ENCODE results near the gene CCDC27. TPM values are rescaled to one million over a fixed set of nuclear protein-coding genes. Genes with fewer than 3 reads are reported as not detected.

CCDC27 gene
- total RNA-seq, 1 donor from 2014 or later: not detected

- no peaks in the 10 kb centered on the region for H3K4me1 ChIP-seq
- H3K27ac ChIP-seq: no peak overlapping the region
- no peaks in the 10 kb centered on the region for H3K27me3 ChIP-seq
- DNase-seq (ENCODE audit: low spot score in 2 of 2): no peak
- intact Hi-C loops (cut with DNase I): no loop called here
- H3K36me3 ChIP-seq: no peaks in the 10 kb centered on the region
- no peak overlapping the region for H3K4me3 ChIP-seq
- no peaks in the 10 kb centered on the region for H3K9me3 ChIP-seq
- TF ChIP-seq CTCF (IDR thresholded peaks at IDR 0.05): no peak
Observed at GRCh38 chr1:3711381-3711779, 40.9 kb upstream of the CCDC27 start.

- Histone ChIP-seq H3K4me1 (no peaks in the 10 kb centered on the region), H3K27me3 (no peaks in the 10 kb centered on the region), H3K4me3 (no peak overlapping the region), H3K36me3 (no peaks in the 10 kb centered on the region), H3K9me3 (no peaks in the 10 kb centered on the region), H3K27ac (no peak overlapping the region)
- intact Hi-C loops (cut with DNase I): no loop called here
- TF ChIP-seq CTCF (IDR thresholded peaks at IDR 0.05): no peak
- DNase-seq (ENCODE audit: low spot score in 2 of 2): no peak
Observed at GRCh38 chr1:3711780-3712451, 40.3 kb upstream of the CCDC27 start.

- no peaks in the 10 kb centered on the region for H3K4me1 ChIP-seq
- no peak overlapping the region for H3K4me3 ChIP-seq
- DNase-seq (ENCODE audit: low spot score in 2 of 2): no peak
- no peak overlapping the region for H3K27ac ChIP-seq
- no peaks in the 10 kb centered on the region for H3K9me3 ChIP-seq
- H3K36me3 ChIP-seq: no peaks in the 10 kb centered on the region
- no peak for TF ChIP-seq CTCF (IDR thresholded peaks at IDR 0.05)
- intact Hi-C loops (cut with DNase I): no loop called here
- H3K27me3 ChIP-seq: peaks cover 3% of the 10 kb centered on the region
Observed at GRCh38 chr1:3712573-3713535, 39.4 kb upstream of the CCDC27 start.

- peaks cover 7% of the 10 kb centered on the region for H3K27me3 ChIP-seq
- no peak for TF ChIP-seq CTCF (IDR thresholded peaks at IDR 0.05)
- H3K27ac ChIP-seq: no peak overlapping the region
- DNase-seq (ENCODE audit: low spot score in 2 of 2): no peak
- no peak overlapping the region for H3K4me3 ChIP-seq
- H3K4me1 ChIP-seq: no peaks in the 10 kb centered on the region
- no peaks in the 10 kb centered on the region for H3K36me3 ChIP-seq
- H3K9me3 ChIP-seq: no peaks in the 10 kb centered on the region
- intact Hi-C loops (cut with DNase I): no loop called here
Observed at GRCh38 chr1:3713840-3714239, 38.4 kb upstream of the CCDC27 start.

GRCh38 chr1:3714284-3714741, 37.9 kb upstream of the CCDC27 start:
- intact Hi-C loops (cut with DNase I): no loop called here
- peaks cover 7% of the 10 kb centered on the region for H3K27me3 ChIP-seq
- TF ChIP-seq CTCF (IDR thresholded peaks at IDR 0.05): no peak

More at GRCh38 chr1:3714284-3714741, 37.9 kb upstream of the CCDC27 start:
- H3K27ac ChIP-seq: no peak overlapping the region
- no peak overlapping the region for H3K4me3 ChIP-seq
- no peaks in the 10 kb centered on the region for H3K4me1 ChIP-seq
- no peaks in the 10 kb centered on the region for H3K36me3 ChIP-seq
- H3K9me3 ChIP-seq: no peaks in the 10 kb centered on the region
- DNase-seq (ENCODE audit: low spot score in 2 of 2): no peak

Measured in ascending aorta (tissue), 2 donors.